ENCODE data around the gene ERN1. TPM values are rescaled to one million over a fixed set of nuclear protein-coding genes. Genes with fewer than 3 reads are reported as not detected.
A peak's percentile ranks its signal among the peaks of the same experiment; 100 is the strongest.

Gene ERN1
- total and polyA plus RNA-seq, 2 donors (not counting 3 experiments of a cell fraction or from before 2014, with no cell fraction given) = 9.1 to 21.5 TPM

- DNase-seq (ENCODE audit: low read depth, low spot score) (peak; percentile 36), FAIRE-seq (no peak)
- dilution Hi-C loops (cut with MboI; ENCODE audit: extremely low pct_ligation_motif_present, low sequenced_read_pairs) = no loop called here
- no peak overlapping the region for H3K27ac ChIP-seq (ENCODE audit: insufficient read depth, low read depth, low read length)
- H3K9ac ChIP-seq (replicated peaks; ENCODE audit: extremely low read depth, insufficient read depth, low read length) = no peak overlapping the region
- H3K4me1 ChIP-seq (ENCODE audit: control insufficient read depth, extremely low read depth, insufficient read depth, low read length) = peaks cover 29% of the 10 kb centered on the region
- H3K9me3 ChIP-seq (replicated peaks; ENCODE audit: control insufficient read depth, insufficient read depth, low read length) = no peaks in the 10 kb centered on the region
- peaks cover 2% of the 10 kb centered on the region for H3K79me2 ChIP-seq (ENCODE audit: control insufficient read depth, insufficient read depth, low read length)
- intact Hi-C loops (cut with micrococcal nuclease) = no loop called here
- no peaks in the 10 kb centered on the region for H4K20me1 ChIP-seq (replicated peaks; ENCODE audit: control insufficient read depth, extremely low read depth, insufficient read depth, low read length)
- TF ChIP-seq MYC (IDR thresholded peaks at IDR 0.05; ENCODE audit: low read depth, low read length) = no peak
- no peak for TF ChIP-seq POLR2AphosphoS5 (IDR thresholded peaks at IDR 0.05; ENCODE audit: insufficient read depth, low read depth, low read length)
- no peak for TF ChIP-seq GATA2 (IDR thresholded peaks at IDR 0.05; ENCODE audit: insufficient read depth, insufficient read length, low read depth, low read length)
- TF ChIP-seq MAX (IDR thresholded peaks at IDR 0.05; ENCODE audit: insufficient read depth, insufficient read length) = no peak
- no peak for TF ChIP-seq POLR2A (IDR thresholded peaks at IDR 0.05; ENCODE audit: low read depth, low read length)
- no peak for TF ChIP-seq FOS (IDR thresholded peaks at IDR 0.05; ENCODE audit: borderline replicate concordance, insufficient read depth, low read length)
- TF ChIP-seq JUN (IDR thresholded peaks at IDR 0.05; ENCODE audit: borderline replicate concordance, insufficient read depth, insufficient read length, low read depth) = no peak
- TF ChIP-seq CTCF (IDR thresholded peaks at IDR 0.05; ENCODE audit: extremely low read depth in 1 of 2, insufficient read depth in 1 of 2, low read depth in 1 of 2, low read length in 2 of 2) = no peak
- TF ChIP-seq EZH2 (IDR thresholded peaks at IDR 0.05; ENCODE audit: borderline replicate concordance, low read depth, low read length, severe bottlenecking) = no peak
- H3K36me3 ChIP-seq (ENCODE audit: control insufficient read depth in 2 of 2, extremely low read depth in 1 of 2, insufficient read depth in 2 of 2, low read length in 2 of 2) = peaks cover 1% of the 10 kb centered on the region in 2 experiments
- no peak overlapping the region for H3K4me3 ChIP-seq (replicated peaks in 1 of 3; ENCODE audit: insufficient read depth in 1 of 3, low read depth in 1 of 3, low read length in 3 of 3)
- no peak overlapping the region for H3K4me2 ChIP-seq (ENCODE audit: insufficient read depth, low read length)
- H3K27me3 ChIP-seq (ENCODE audit: control insufficient read depth in 2 of 2, insufficient read depth in 2 of 2, low read length in 2 of 2) = no peaks in the 10 kb centered on the region
- H2AFZ ChIP-seq (ENCODE audit: low read depth, low read length) = no peak overlapping the region
- BruUV-seq (replicated peaks) = no TSS peak
- no peaks in the 10 kb centered on the region for H3K9me1 ChIP-seq (replicated peaks; ENCODE audit: control insufficient read depth, extremely low read depth, insufficient read depth, low read length)
- ChIA-PET POLR2A (no interaction called here), CTCF (interaction anchor here (3.0 kb wide), 1 partner anchor 49 kb away, joined by 14 read pairs; no protein-coding TSS in a partner anchor)
Observed at GRCh38 chr17:64084086-64084939, 45.6 kb downstream of the ERN1 start.
